Karpas-422 (cell line): ENCODE data around the gene SFSWAP. TPM values are rescaled to one million over a fixed set of nuclear protein-coding genes. Genes with fewer than 3 reads are reported as not detected.
"Not testable (repeated sequence)": the region's sequence is repeated elsewhere in the genome, so short reads cannot be mapped to it uniquely, and the experiment has no call there.

ENCODE experiments used
- DNase-seq: peaks from one replicate; pipeline ENCODE4 v3.0.0-alpha.2; 2015
- H2AFZ ChIP-seq: fragments of 200-600 bp; sonication (generic); 2 replicates; pipeline ENCODE4 v1.6.1; 2014; ENCODE audit warnings: antibody characterized with exemption, low read length, mixed read lengths
- H3K27ac ChIP-seq: fragments of 200-600 bp; sonication (generic); 2 replicates; pipeline ENCODE4 v1.5.1; 2014; ENCODE audit warnings: mild to moderate bottlenecking, low read length, moderate library complexity
- H3K27me3 ChIP-seq: fragments of 200-600 bp; sonication (generic); 2 replicates; pipeline ENCODE4 v1.6.1; 2014; ENCODE audit warnings: low read length, mixed read lengths
- H3K36me3 ChIP-seq: fragments of 200-600 bp; sonication (generic); 2 replicates; pipeline ENCODE4 v1.6.1; 2014; ENCODE audit warnings: low read length, mixed read lengths; ENCODE audit not compliant: insufficient read depth
- H3K4me1 ChIP-seq: fragments of 200-600 bp; sonication (generic); 2 replicates; pipeline ENCODE4 v1.6.1; 2014; ENCODE audit warnings: mild to moderate bottlenecking, low read length, mixed read lengths
- H3K4me2 ChIP-seq: fragments of 200-600 bp; sonication (generic); 2 replicates; pipeline ENCODE4 v1.6.1; 2014; ENCODE audit warnings: low read length, low read depth, mild to moderate bottlenecking; ENCODE audit not compliant: poor library complexity, severe bottlenecking
- H3K4me3 ChIP-seq: fragments of 200-600 bp; sonication (generic); 2 replicates; pipeline ENCODE4 v1.5.1; 2014; ENCODE audit warnings: mild to moderate bottlenecking, antibody characterized with exemption, low read length, mixed read lengths
- H3K79me2 ChIP-seq: fragments of 200-600 bp; sonication (generic); 2 replicates; pipeline ENCODE4 v1.6.1; 2014; ENCODE audit warnings: mild to moderate bottlenecking, low read length, mixed read lengths
- H3K9ac ChIP-seq: fragments of 200-600 bp; sonication (generic); 2 replicates; pipeline ENCODE4 v1.6.0; 2014; ENCODE audit warnings: low read length
- H3K9me2 ChIP-seq: fragments of 200-600 bp; sonication (generic), shearing (Covaris generic); replicated peaks from 2 replicates; pipeline ENCODE4 v1.6.0; 2014; ENCODE audit warnings: mild to moderate bottlenecking, low read length, moderate library complexity; ENCODE audit not compliant: insufficient read depth
- H3K9me3 ChIP-seq: fragments of 300-700, 200-600 bp; sonication (generic); 2 replicates; pipeline ENCODE4 v1.6.1; 2014; ENCODE audit warnings: low read length, mixed read lengths
- H4K20me1 ChIP-seq: fragments of 200-600 bp; sonication (generic); 2 replicates; pipeline ENCODE4 v1.6.1; 2014; ENCODE audit warnings: mild to moderate bottlenecking, antibody characterized with exemption, low read length, low read depth; ENCODE audit not compliant: insufficient read depth
- total RNA-seq: library from RNA; depleted of rRNA; stranded (reverse); fragments of >200 nt; shearing (Covaris generic); gene quantifications from 2 replicates; pipeline ENCODE4 v1.2.3, GENCODE V29; 2014; ENCODE audit warnings: low replicate concordance

The SFSWAP gene
- total RNA-seq, 1 experiment from 2014 or later: 30.0 TPM

DNA sequence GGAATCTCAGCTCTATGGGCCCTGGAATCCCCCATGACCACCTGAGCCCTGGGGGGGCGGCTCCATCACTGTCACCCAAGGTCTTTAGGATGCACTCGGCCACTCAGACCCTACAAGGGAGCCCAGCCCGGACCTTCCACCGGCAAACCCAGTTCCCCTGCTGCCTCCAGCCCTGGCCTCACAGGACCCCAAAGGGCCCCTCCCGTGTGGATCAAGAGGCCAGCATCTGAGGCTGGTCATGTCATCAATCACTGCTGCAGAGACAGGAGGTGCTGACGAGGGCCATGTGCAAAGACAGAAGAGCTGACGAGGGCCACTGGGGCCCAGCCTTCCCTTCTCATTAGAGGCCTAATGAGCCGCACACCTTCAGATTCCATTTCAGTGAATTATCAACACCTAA lies 39.0 kb upstream of the SFSWAP start:
- no peaks in the 10 kb centered on the region for H3K4me1 ChIP-seq
- no peak overlapping the region for H3K9ac ChIP-seq
- H4K20me1 ChIP-seq: no peaks in the 10 kb centered on the region
- H3K9me3 ChIP-seq: no peaks in the 10 kb centered on the region
- no peaks in the 10 kb centered on the region for H3K9me2 ChIP-seq
- H3K4me3 ChIP-seq: no peak overlapping the region
- H3K27ac ChIP-seq: no peak overlapping the region
- H2AFZ ChIP-seq: no peak overlapping the region
- no peaks in the 10 kb centered on the region for H3K27me3 ChIP-seq
- DNase-seq: no peak
- H3K36me3 ChIP-seq: no peaks in the 10 kb centered on the region
- no peak overlapping the region for H3K4me2 ChIP-seq
- H3K79me2 ChIP-seq: no peaks in the 10 kb centered on the region

DNA sequence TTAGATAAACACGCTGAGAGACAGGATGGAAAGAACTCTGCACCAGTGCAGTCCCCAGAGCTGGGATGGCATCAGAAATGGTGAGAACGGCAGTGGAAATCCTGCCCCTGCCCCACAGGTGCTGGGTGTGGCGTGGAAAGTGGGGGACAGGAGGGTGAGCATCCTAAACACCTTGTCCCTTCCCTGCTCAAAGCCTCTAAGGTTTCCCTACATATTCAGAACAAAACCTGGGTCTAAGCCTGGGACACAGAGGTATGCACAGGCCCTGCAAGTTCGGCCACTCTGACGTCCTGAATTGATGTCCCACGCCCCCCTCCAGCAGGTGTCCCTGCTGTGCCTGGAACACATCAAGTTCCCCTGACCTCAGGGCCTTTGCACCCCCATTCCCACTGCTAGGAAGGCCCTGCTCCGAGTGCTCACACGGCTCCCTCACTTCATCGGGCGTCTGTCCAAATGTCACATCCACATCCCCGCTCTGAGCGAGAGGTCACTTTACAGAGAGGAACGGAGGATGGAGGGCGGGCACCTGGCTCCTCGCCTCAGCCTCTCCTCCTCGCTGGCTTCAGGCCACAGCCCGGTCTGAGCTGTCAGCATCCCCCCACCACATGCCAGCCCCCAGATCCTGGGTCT lies 38.5 kb upstream of the SFSWAP start:
- Histone ChIP-seq H3K36me3 (no peaks in the 10 kb centered on the region), H3K27me3 (no peaks in the 10 kb centered on the region), H3K9me3 (no peaks in the 10 kb centered on the region), H3K9me2 (no peaks in the 10 kb centered on the region), H4K20me1 (no peaks in the 10 kb centered on the region), H3K27ac (no peak overlapping the region), H3K9ac (no peak overlapping the region), H3K79me2 (no peaks in the 10 kb centered on the region), H3K4me3 (no peak overlapping the region), H2AFZ (no peak overlapping the region), H3K4me2 (no peak overlapping the region), H3K4me1 (no peaks in the 10 kb centered on the region)
- no peak for DNase-seq

DNA sequence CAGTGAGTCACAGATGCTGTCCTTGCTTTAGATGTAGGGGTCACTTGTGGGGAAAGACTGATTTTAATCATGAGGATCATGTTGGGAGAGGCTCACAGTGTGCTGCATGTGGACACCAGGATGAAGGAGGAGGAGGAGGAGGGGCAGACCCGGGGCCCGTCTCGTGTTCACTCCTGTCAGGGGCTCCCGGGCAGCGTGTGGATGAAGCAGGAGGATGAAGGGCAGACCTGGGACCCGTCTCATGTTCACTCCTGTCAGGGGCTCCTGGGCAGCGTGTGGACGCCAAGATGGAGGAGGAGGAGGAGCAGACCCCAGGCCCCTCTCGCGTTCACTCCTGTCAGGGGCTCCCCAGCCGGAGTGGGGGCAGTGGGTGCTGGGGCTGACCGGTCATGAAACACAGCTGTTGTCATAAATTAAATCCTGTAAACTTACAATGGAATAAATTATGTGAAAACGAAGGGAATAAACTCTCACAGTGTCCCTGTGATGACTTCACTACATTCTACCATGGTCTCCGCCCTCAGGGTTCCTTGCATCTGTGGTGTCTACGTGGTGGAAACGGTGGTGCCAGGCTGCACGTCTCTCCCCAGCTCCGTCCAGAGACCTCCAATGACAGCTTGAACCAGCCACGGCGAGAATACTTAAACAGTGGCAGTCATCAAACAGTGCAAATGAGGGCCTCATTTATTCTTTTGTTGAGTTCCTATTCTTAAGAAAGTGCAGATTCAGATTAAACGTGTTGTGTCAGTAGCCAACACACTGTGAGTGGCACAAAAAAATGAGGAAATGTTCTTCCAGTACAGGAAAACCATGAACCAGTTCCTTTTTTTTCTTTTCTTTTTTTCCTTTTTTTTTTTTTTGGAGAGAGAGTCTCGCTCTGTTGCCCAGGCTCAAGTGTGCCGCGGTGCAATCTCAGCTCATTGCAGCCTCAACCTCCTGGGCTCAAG lies 37.7 kb upstream of the SFSWAP start:
- Histone ChIP-seq H3K27ac (no peak overlapping the region), H3K36me3 (no peaks in the 10 kb centered on the region), H3K27me3 (no peaks in the 10 kb centered on the region), H3K9ac (no peak overlapping the region), H3K4me3 (no peak overlapping the region), H2AFZ (no peak overlapping the region), H3K79me2 (no peaks in the 10 kb centered on the region), H3K4me1 (no peaks in the 10 kb centered on the region), H3K4me2 (no peak overlapping the region), H3K9me3 (no peaks in the 10 kb centered on the region), H3K9me2 (no peaks in the 10 kb centered on the region), H4K20me1 (no peaks in the 10 kb centered on the region)
- no peak for DNase-seq

- no peaks in the 10 kb centered on the region for H3K79me2 ChIP-seq
- no peaks in the 10 kb centered on the region for H3K4me1 ChIP-seq
- H2AFZ ChIP-seq: no peak overlapping the region
- H3K36me3 ChIP-seq: no peaks in the 10 kb centered on the region
- H4K20me1 ChIP-seq: no peaks in the 10 kb centered on the region
- H3K9ac ChIP-seq: no peak overlapping the region
- no peak overlapping the region for H3K4me3 ChIP-seq
- DNase-seq: no peak
- H3K27me3 ChIP-seq: no peaks in the 10 kb centered on the region
- no peaks in the 10 kb centered on the region for H3K9me2 ChIP-seq
- H3K27ac ChIP-seq: no peak overlapping the region
- H3K9me3 ChIP-seq: no peaks in the 10 kb centered on the region
- H3K4me2 ChIP-seq: no peak overlapping the region
Observed at GRCh38 chr12:131673888-131674257, 37.0 kb upstream of the SFSWAP start.

DNA sequence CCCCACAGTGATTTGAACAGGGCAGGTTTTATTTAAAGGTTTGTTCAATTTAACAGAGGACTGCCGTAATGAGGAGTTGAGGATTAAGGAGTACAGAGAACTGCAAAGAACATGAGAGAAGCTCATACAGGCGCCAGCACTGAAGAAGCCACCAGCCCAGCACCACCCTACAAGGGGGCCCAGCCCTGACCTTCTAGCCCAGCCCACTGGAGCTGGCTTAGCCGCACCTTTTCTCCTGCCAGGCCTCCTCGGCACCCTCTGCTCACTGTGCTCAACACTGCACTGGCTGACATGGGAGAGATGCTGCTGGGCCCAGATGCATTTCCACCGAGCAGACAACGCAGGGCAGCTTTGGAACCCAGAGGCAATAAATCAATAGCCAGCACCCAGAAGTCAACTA lies 36.5 kb upstream of the SFSWAP start:
- Histone ChIP-seq H3K4me2 (no peak overlapping the region), H3K27ac (no peak overlapping the region), H3K36me3 (no peaks in the 10 kb centered on the region), H4K20me1 (no peaks in the 10 kb centered on the region), H3K4me3 (no peak overlapping the region), H3K27me3 (no peaks in the 10 kb centered on the region), H3K9ac (no peak overlapping the region), H3K4me1 (no peaks in the 10 kb centered on the region), H3K9me2 (no peaks in the 10 kb centered on the region), H2AFZ (no peak overlapping the region), H3K9me3 (no peaks in the 10 kb centered on the region), H3K79me2 (no peaks in the 10 kb centered on the region)
- no peak for DNase-seq

- H4K20me1 ChIP-seq: no peaks in the 10 kb centered on the region
- H3K79me2 ChIP-seq: no peaks in the 10 kb centered on the region
- H3K9me3 ChIP-seq: no peaks in the 10 kb centered on the region
- H3K27ac ChIP-seq: no peak overlapping the region
- H2AFZ ChIP-seq: no peak overlapping the region
- no peaks in the 10 kb centered on the region for H3K36me3 ChIP-seq
- no peak overlapping the region for H3K4me2 ChIP-seq
- H3K9me2 ChIP-seq: no peaks in the 10 kb centered on the region
- no peaks in the 10 kb centered on the region for H3K27me3 ChIP-seq
- H3K9ac ChIP-seq: no peak overlapping the region
- no peaks in the 10 kb centered on the region for H3K4me1 ChIP-seq
- no peak for DNase-seq
- H3K4me3 ChIP-seq: no peak overlapping the region
Observed at GRCh38 chr12:131675126-131676080, 35.5 kb upstream of the SFSWAP start.

GRCh38 chr12:131676544-131676943 lies 34.3 kb upstream of the SFSWAP start:
- no peaks in the 10 kb centered on the region for H3K9me2 ChIP-seq

DNA sequence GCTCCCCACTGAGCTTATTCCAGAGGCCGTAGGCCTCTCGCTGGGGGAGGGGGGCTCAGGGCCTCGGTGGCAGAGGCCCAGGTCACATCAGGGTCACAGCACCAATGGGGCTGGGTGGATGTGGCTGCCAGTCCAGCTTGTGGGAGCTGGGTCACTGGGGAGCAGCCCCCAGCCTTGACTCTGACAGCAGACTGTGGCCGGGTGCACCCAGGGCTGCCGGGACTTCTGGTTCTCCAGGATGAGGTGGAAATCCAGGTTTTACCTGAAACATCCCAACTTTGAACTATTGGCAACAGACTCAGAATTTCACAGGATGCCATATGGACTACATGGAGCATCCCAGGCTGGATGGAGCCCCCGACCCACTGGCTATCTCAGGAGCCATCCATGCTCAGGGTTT lies 33.8 kb upstream of the SFSWAP start:
- not testable (repeated sequence) for H4K20me1 ChIP-seq, H3K4me1 ChIP-seq, H3K9me3 ChIP-seq, H3K4me2 ChIP-seq, DNase-seq, H3K9me2 ChIP-seq, H3K9ac ChIP-seq, H2AFZ ChIP-seq, H3K27ac ChIP-seq, H3K79me2 ChIP-seq, H3K36me3 ChIP-seq, H3K27me3 ChIP-seq, H3K4me3 ChIP-seq

More at GRCh38 chr12:131676544-131676943, 34.3 kb upstream of the SFSWAP start:
- H3K27ac ChIP-seq: no peak overlapping the region
- H3K9ac ChIP-seq: no peak overlapping the region
- no peak overlapping the region for H3K4me3 ChIP-seq
- no peaks in the 10 kb centered on the region for H3K79me2 ChIP-seq
- H3K27me3 ChIP-seq: no peaks in the 10 kb centered on the region
- no peak for DNase-seq
- no peaks in the 10 kb centered on the region for H4K20me1 ChIP-seq
- H2AFZ ChIP-seq: no peak overlapping the region
- no peaks in the 10 kb centered on the region for H3K9me3 ChIP-seq
- H3K4me1 ChIP-seq: no peaks in the 10 kb centered on the region
- H3K36me3 ChIP-seq: no peaks in the 10 kb centered on the region
- H3K4me2 ChIP-seq: no peak overlapping the region
